ENCODE data around the gene CFAP77.
A peak's percentile ranks its signal among the peaks of the same experiment; 100 is the strongest.

Gene CFAP77

GRCh38 chr9:132577119-132577518 lies 167.1 kb downstream of the CFAP77 start:
- no peaks in the 10 kb centered on the region for H3K36me3 Mint-ChIP-seq (ENCODE audit: low read depth)
- no peak overlapping the region for H3K27ac Mint-ChIP-seq
- no peak overlapping the region for H3K4me3 Mint-ChIP-seq
- peaks cover 11% of the 10 kb centered on the region for H3K4me1 Mint-ChIP-seq (ENCODE audit: low read depth)
- intact Hi-C loops (cut with micrococcal nuclease), result no loop called here
- peaks cover 87% of the 10 kb centered on the region for H3K27me3 Mint-ChIP-seq
- H3K9me3 Mint-ChIP-seq, result no peaks in the 10 kb centered on the region

GRCh38 chr9:132578367-132578932 lies 168.4 kb downstream of the CFAP77 start:
- intact Hi-C loops (cut with micrococcal nuclease), result no loop called here

GRCh38 chr9:132579427-132579798 lies 169.4 kb downstream of the CFAP77 start:
- Mint-ChIP-seq H3K27me3 (peaks cover 93% of the 10 kb centered on the region), H3K4me3 (no peak overlapping the region), H3K9me3 (no peaks in the 10 kb centered on the region), H3K4me1 (ENCODE audit: low read depth) (peaks cover 11% of the 10 kb centered on the region), H3K27ac (no peak overlapping the region), H3K36me3 (ENCODE audit: low read depth) (no peaks in the 10 kb centered on the region)
- intact Hi-C loops (cut with micrococcal nuclease), result no loop called here

More at GRCh38 chr9:132578367-132578932, 168.4 kb downstream of the CFAP77 start:
- no peaks in the 10 kb centered on the region for H3K9me3 Mint-ChIP-seq
- H3K36me3 Mint-ChIP-seq (ENCODE audit: low read depth), result no peaks in the 10 kb centered on the region
- no peak overlapping the region for H3K4me3 Mint-ChIP-seq
- peaks cover 11% of the 10 kb centered on the region for H3K4me1 Mint-ChIP-seq (ENCODE audit: low read depth)
- no peak overlapping the region for H3K27ac Mint-ChIP-seq
- H3K27me3 Mint-ChIP-seq, result peaks cover 88% of the 10 kb centered on the region

- H3K4me1 Mint-ChIP-seq (ENCODE audit: low read depth), result peaks cover 11% of the 10 kb centered on the region
- intact Hi-C loops (cut with micrococcal nuclease), result no loop called here
- H3K4me3 Mint-ChIP-seq, result peak within 1 kb of the TSS; percentile 66
- H3K27ac Mint-ChIP-seq, result no peak within 1 kb of the TSS
- H3K36me3 Mint-ChIP-seq (ENCODE audit: low read depth), result no peaks in the 10 kb centered on the region
- H3K9me3 Mint-ChIP-seq, result no peaks in the 10 kb centered on the region
- H3K27me3 Mint-ChIP-seq, result peaks cover 97% of the 10 kb centered on the region
Observed at GRCh38 chr9:132582276-132582785, 172.3 kb downstream of the CFAP77 start, which contains the start of gene BARHL1. Gene BARHL1 (plus strand): TSS chr9:132582606. CDS start chr9:132582798, 192 bp downstream.

DNA sequence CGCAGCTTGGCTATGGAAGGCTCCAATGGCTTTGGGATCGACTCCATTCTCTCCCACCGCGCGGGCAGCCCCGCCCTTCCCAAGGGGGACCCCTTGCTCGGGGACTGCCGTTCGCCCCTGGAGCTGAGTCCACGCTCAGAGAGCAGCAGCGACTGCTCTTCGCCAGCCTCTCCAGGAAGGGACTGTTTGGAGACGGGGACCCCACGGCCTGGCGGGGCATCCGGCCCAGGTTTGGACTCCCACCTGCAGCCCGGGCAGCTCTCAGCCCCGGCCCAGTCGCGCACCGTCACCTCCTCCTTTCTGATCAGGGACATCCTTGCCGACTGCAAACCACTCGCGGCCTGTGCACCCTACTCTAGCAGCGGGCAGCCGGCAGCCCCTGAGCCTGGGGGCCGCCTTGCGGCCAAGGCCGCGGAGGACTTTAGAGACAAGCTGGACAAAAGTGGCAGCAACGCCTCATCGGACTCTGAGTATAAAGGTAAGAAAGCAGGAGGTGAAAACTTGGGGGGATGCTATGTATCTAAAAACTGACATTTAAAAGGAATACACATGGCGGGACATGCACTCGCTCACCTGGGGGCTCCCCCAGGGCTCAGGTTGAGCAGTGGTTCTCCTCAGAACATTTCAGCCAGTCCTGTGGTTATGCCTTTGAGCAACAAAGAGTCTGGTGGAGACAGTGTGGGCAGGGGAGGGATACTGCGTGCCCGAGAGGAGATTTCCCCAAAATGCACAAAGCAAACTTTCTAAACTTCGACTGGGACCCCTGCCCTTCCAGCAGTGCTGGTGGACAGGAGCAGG lies 173.0 kb downstream of the CFAP77 start:
- H3K4me1 Mint-ChIP-seq (ENCODE audit: low read depth), result peaks cover 11% of the 10 kb centered on the region
- H3K9me3 Mint-ChIP-seq, result no peaks in the 10 kb centered on the region
- intact Hi-C loops (cut with micrococcal nuclease), result no loop called here
- H3K27ac Mint-ChIP-seq, result no peak overlapping the region
- no peak overlapping the region for H3K4me3 Mint-ChIP-seq
- H3K27me3 Mint-ChIP-seq, result peaks cover 97% of the 10 kb centered on the region
- H3K36me3 Mint-ChIP-seq (ENCODE audit: low read depth), result no peaks in the 10 kb centered on the region

DNA sequence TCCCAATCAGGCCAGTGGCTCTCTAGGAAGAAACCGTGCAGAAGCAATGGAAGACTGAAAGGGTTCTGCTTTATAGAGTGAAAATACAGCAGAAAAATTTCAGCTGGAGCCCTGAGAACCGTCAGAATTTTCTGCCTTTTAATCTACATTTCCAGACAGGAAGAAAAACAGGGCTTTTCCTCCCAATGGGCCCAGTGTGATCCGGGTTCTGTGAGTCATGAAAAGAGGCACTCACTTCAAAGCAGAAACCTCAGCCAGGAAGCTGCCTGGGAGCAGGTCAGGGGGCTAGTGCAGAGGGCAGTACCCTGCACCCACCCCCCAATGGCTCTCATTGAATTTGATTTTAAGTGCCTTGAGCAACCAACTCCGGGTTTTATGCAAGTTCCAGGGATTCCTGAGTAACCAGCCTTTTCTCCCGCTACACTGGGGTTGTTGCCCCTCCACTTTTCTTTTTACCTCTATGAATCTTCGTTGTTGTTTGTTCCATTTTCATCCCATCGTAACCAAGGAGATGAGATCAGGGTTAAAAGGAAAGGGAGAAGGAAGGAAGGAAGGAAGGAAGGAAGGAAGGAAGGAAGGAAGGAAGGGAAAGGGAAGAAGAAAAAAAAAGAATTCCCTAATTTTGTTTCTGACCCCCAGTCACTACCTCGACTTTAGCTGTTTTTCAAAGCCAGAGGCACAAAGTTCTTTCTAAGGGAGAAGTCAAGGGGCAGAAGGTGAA lies 173.7 kb downstream of the CFAP77 start:
- H3K9me3 Mint-ChIP-seq, result no peaks in the 10 kb centered on the region
- no peaks in the 10 kb centered on the region for H3K36me3 Mint-ChIP-seq (ENCODE audit: low read depth)
- peaks cover 98% of the 10 kb centered on the region for H3K27me3 Mint-ChIP-seq
- H3K4me1 Mint-ChIP-seq (ENCODE audit: low read depth), result peaks cover 11% of the 10 kb centered on the region
- H3K4me3 Mint-ChIP-seq, result no peak overlapping the region
- H3K27ac Mint-ChIP-seq, result no peak overlapping the region
- intact Hi-C loops (cut with micrococcal nuclease), result no loop called here

GRCh38 chr9:132584601-132585560 lies 174.9 kb downstream of the CFAP77 start:
- Mint-ChIP-seq H3K4me1 (ENCODE audit: low read depth) (peaks cover 15% of the 10 kb centered on the region), H3K27ac (no peak overlapping the region), H3K4me3 (no peak overlapping the region), H3K9me3 (no peaks in the 10 kb centered on the region), H3K27me3 (peaks cover 96% of the 10 kb centered on the region), H3K36me3 (ENCODE audit: low read depth) (no peaks in the 10 kb centered on the region)
- intact Hi-C loops (cut with micrococcal nuclease), result no loop called here

- Mint-ChIP-seq H3K9me3 (no peaks in the 10 kb centered on the region), H3K27me3 (peaks cover 95% of the 10 kb centered on the region), H3K36me3 (ENCODE audit: low read depth) (no peaks in the 10 kb centered on the region), H3K27ac (no peak overlapping the region), H3K4me1 (ENCODE audit: low read depth) (peaks cover 18% of the 10 kb centered on the region), H3K4me3 (no peak overlapping the region)
- intact Hi-C loops (cut with micrococcal nuclease), result no loop called here
Observed at GRCh38 chr9:132585954-132586829, 176.2 kb downstream of the CFAP77 start.

DNA sequence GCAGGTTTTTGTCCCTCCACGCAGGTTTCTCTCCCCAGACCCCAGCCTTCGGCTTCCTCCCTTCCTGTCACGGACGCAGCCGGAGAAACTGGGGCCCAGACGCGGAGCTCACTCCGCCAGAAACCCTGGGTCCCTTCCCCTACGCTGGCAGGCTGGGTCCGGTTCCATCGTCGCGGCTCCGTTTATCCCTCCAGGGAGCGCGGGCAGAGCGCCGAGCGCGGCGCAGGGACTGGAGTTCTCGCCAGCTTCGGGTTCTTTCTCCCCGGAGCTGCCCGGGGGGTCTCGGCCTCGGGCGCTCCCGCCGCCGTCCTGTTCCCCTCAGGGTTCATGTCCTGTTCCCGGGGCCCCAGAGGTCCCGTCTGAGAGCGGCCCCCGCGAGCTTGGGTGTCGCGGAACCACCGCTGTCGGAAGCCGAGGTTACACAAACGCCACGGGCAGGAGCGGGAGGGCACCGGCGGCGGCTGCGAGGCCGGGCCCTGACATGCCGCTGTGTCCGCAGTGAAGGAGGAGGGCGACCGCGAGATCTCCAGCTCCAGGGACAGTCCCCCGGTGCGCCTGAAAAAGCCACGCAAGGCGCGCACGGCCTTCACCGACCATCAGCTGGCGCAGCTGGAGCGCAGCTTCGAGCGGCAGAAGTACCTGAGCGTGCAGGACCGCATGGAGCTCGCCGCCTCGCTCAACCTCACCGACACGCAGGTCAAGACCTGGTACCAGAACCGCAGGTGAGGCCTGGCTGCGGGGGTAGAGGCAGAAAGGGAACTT lies 177.0 kb downstream of the CFAP77 start:
- no peak overlapping the region for H3K4me3 Mint-ChIP-seq
- H3K4me1 Mint-ChIP-seq (ENCODE audit: low read depth), result peaks cover 10% of the 10 kb centered on the region
- H3K36me3 Mint-ChIP-seq (ENCODE audit: low read depth), result no peaks in the 10 kb centered on the region
- H3K27me3 Mint-ChIP-seq, result peaks cover 95% of the 10 kb centered on the region
- H3K9me3 Mint-ChIP-seq, result no peaks in the 10 kb centered on the region
- H3K27ac Mint-ChIP-seq, result no peak overlapping the region
- intact Hi-C loops (cut with micrococcal nuclease), result no loop called here

DNA sequence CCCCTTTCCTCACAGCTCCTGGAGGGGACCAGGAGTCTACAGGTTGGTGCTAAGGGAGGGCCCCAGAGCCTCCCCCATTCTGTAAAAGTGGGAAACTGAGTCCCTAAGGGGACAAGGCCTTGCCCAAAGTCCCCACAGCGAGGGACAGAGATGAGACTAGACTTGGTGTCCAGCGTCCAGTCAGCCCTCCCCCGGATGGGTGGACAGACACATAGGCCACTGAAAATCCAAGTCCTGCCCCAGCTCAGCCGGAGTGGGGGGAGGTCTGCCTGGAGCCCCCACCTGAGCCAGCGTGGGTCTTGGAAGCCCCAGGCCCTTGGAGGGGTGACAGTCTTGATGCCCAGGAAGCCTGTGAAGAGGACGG lies 177.6 kb downstream of the CFAP77 start:
- Mint-ChIP-seq H3K4me1 (ENCODE audit: low read depth) (peaks cover 9% of the 10 kb centered on the region), H3K27me3 (peaks cover 96% of the 10 kb centered on the region), H3K4me3 (no peak overlapping the region), H3K9me3 (no peaks in the 10 kb centered on the region), H3K27ac (no peak overlapping the region), H3K36me3 (ENCODE audit: low read depth) (no peaks in the 10 kb centered on the region)
- intact Hi-C loops (cut with micrococcal nuclease), result no loop called here

GRCh38 chr9:132588098-132588497 lies 178.1 kb downstream of the CFAP77 start:
- intact Hi-C loops (cut with micrococcal nuclease), result no loop called here
- H3K27ac Mint-ChIP-seq, result no peak overlapping the region
- peaks cover 93% of the 10 kb centered on the region for H3K27me3 Mint-ChIP-seq
- H3K4me1 Mint-ChIP-seq (ENCODE audit: low read depth), result peaks cover 9% of the 10 kb centered on the region
- no peak overlapping the region for H3K4me3 Mint-ChIP-seq
- H3K36me3 Mint-ChIP-seq (ENCODE audit: low read depth), result no peaks in the 10 kb centered on the region
- H3K9me3 Mint-ChIP-seq, result no peaks in the 10 kb centered on the region

- peaks cover 9% of the 10 kb centered on the region for H3K4me1 Mint-ChIP-seq (ENCODE audit: low read depth)
- H3K36me3 Mint-ChIP-seq (ENCODE audit: low read depth), result peaks cover 4% of the 10 kb centered on the region
- no peak overlapping the region for H3K27ac Mint-ChIP-seq
- H3K4me3 Mint-ChIP-seq, result no peak overlapping the region
- H3K9me3 Mint-ChIP-seq, result no peaks in the 10 kb centered on the region
- peaks cover 89% of the 10 kb centered on the region for H3K27me3 Mint-ChIP-seq
- intact Hi-C loops (cut with micrococcal nuclease), result no loop called here
Observed at GRCh38 chr9:132588501-132589147, 178.6 kb downstream of the CFAP77 start.
